DND-41 (cell line): ENCODE results near the gene COL15A1.

Experiments
- EZH2 ChIP-seq: IDR thresholded peaks from 3 replicates; pipeline ENCODE4 v1.6.1; 2012; ENCODE audit warnings: borderline replicate concordance, low read depth, mild to moderate bottlenecking, moderate library complexity, low read length, inconsistent platforms; ENCODE audit not compliant: severe bottlenecking
- TF ChIP-seq, protein P1 (sequence below): IDR thresholded peaks from 2 replicates; pipeline ENCODE4 v1.5.1; 2012; ENCODE audit warnings: borderline replicate concordance, low read length, moderate library complexity, mild to moderate bottlenecking; ENCODE audit not compliant: poor library complexity, severe bottlenecking; ENCODE audit errors: extremely low read depth

DNA sequence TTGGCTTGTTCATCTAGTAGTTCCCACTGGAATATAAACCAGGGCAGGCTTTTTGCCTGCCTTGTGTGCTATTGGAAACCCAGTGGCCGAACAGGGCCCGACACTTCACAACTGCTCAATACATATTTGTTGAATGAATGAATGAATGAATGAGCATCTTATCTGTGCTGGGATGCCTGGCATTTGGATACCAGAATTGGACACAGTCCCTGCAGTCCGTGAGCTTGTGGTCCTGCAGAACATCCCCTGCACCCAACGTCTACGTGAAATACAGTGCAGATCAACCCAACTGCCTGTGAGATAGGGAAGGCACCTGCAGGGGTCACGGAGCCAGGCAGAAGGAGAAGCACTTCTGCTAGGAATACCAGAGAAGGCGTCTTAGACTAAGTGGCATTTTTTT lies 30.0 kb upstream of the COL15A1 start:
- TF ChIP-seq, protein P1, sequence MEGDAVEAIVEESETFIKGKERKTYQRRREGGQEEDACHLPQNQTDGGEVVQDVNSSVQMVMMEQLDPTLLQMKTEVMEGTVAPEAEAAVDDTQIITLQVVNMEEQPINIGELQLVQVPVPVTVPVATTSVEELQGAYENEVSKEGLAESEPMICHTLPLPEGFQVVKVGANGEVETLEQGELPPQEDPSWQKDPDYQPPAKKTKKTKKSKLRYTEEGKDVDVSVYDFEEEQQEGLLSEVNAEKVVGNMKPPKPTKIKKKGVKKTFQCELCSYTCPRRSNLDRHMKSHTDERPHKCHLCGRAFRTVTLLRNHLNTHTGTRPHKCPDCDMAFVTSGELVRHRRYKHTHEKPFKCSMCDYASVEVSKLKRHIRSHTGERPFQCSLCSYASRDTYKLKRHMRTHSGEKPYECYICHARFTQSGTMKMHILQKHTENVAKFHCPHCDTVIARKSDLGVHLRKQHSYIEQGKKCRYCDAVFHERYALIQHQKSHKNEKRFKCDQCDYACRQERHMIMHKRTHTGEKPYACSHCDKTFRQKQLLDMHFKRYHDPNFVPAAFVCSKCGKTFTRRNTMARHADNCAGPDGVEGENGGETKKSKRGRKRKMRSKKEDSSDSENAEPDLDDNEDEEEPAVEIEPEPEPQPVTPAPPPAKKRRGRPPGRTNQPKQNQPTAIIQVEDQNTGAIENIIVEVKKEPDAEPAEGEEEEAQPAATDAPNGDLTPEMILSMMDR: no peak
- TF ChIP-seq EZH2: no peak
